HL-60 (cell line): Measurements from ENCODE around the gene SLC26A3.

Source experiments
- SPI1 ChIP-seq: IDR thresholded peaks from 2 replicates; pipeline ENCODE4 v1.6.1; 2012; ENCODE audit warnings: low read depth, mild to moderate bottlenecking, borderline replicate concordance
- TF ChIP-seq, protein P1 (sequence below): IDR thresholded peaks from one replicate; pipeline ENCODE4 v1.5.1; 2011; ENCODE audit warnings: low read length, control low read depth, inconsistent platforms; ENCODE audit not compliant: insufficient read depth
- TF ChIP-seq, protein P2 (sequence below): IDR thresholded peaks from 2 replicates; pipeline ENCODE4 v1.6.1; 2012; ENCODE audit warnings: low read depth; ENCODE audit not compliant: insufficient replicate concordance

DNA sequence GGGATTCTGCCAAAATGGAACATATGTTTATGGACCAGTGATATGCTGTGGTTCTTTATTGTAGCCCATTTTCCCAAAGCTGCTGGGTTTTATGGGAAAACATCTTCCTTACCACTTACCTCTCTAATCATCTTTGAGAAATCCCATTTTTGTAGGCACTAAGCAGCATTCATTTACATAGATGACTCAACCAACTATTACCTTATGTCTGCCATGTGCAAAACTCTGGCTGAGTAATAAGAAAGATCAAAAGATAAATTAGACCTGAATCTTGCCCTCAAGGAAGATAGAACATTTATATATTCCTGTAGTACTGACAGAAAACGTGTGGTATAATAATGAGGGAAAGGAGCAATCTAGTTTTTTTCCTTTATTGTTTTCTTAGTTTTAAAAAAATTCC is 34.8 kb downstream of the SLC26A3 start:
- TF ChIP-seq, protein P1, sequence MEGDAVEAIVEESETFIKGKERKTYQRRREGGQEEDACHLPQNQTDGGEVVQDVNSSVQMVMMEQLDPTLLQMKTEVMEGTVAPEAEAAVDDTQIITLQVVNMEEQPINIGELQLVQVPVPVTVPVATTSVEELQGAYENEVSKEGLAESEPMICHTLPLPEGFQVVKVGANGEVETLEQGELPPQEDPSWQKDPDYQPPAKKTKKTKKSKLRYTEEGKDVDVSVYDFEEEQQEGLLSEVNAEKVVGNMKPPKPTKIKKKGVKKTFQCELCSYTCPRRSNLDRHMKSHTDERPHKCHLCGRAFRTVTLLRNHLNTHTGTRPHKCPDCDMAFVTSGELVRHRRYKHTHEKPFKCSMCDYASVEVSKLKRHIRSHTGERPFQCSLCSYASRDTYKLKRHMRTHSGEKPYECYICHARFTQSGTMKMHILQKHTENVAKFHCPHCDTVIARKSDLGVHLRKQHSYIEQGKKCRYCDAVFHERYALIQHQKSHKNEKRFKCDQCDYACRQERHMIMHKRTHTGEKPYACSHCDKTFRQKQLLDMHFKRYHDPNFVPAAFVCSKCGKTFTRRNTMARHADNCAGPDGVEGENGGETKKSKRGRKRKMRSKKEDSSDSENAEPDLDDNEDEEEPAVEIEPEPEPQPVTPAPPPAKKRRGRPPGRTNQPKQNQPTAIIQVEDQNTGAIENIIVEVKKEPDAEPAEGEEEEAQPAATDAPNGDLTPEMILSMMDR, result no peak
- TF ChIP-seq, protein P2, sequence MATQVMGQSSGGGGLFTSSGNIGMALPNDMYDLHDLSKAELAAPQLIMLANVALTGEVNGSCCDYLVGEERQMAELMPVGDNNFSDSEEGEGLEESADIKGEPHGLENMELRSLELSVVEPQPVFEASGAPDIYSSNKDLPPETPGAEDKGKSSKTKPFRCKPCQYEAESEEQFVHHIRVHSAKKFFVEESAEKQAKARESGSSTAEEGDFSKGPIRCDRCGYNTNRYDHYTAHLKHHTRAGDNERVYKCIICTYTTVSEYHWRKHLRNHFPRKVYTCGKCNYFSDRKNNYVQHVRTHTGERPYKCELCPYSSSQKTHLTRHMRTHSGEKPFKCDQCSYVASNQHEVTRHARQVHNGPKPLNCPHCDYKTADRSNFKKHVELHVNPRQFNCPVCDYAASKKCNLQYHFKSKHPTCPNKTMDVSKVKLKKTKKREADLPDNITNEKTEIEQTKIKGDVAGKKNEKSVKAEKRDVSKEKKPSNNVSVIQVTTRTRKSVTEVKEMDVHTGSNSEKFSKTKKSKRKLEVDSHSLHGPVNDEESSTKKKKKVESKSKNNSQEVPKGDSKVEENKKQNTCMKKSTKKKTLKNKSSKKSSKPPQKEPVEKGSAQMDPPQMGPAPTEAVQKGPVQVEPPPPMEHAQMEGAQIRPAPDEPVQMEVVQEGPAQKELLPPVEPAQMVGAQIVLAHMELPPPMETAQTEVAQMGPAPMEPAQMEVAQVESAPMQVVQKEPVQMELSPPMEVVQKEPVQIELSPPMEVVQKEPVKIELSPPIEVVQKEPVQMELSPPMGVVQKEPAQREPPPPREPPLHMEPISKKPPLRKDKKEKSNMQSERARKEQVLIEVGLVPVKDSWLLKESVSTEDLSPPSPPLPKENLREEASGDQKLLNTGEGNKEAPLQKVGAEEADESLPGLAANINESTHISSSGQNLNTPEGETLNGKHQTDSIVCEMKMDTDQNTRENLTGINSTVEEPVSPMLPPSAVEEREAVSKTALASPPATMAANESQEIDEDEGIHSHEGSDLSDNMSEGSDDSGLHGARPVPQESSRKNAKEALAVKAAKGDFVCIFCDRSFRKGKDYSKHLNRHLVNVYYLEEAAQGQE, result no peak
- TF ChIP-seq SPI1, result no peak
